Body of pancreas (tissue), 4 donors: Measurements from ENCODE around the gene DUSP6.

Experiments used
- CTCF ChIP-seq, 7 experiments: fragments of 450-650 bp in 4 of 7; fragments of 200-600 bp in 3 of 7; sonication (generic) in 3 of 7; IDR thresholded peaks; one replicate each; pipeline ENCODE4 v1.5.1; 2016 to 2019; ENCODE audit warnings: antibody characterized with exemption in 7 of 7
- POLR2A ChIP-seq, 3 donors: fragments of 450-650 bp; IDR thresholded peaks; one replicate each; pipeline ENCODE4 v1.6.1; 2016; ENCODE audit warnings: antibody characterized with exemption in 3 of 3, mild to moderate bottlenecking in 2 of 3

- TF ChIP-seq CTCF (IDR thresholded peaks at IDR 0.05), result no peak
- no peak for TF ChIP-seq POLR2A (IDR thresholded peaks at IDR 0.05)
These were observed 12.3 kb upstream of the DUSP6 start for GRCh38 chr12:89364631-89365030.
